ENCODE measurements around the gene ST8SIA6.

The ST8SIA6 gene

DNA sequence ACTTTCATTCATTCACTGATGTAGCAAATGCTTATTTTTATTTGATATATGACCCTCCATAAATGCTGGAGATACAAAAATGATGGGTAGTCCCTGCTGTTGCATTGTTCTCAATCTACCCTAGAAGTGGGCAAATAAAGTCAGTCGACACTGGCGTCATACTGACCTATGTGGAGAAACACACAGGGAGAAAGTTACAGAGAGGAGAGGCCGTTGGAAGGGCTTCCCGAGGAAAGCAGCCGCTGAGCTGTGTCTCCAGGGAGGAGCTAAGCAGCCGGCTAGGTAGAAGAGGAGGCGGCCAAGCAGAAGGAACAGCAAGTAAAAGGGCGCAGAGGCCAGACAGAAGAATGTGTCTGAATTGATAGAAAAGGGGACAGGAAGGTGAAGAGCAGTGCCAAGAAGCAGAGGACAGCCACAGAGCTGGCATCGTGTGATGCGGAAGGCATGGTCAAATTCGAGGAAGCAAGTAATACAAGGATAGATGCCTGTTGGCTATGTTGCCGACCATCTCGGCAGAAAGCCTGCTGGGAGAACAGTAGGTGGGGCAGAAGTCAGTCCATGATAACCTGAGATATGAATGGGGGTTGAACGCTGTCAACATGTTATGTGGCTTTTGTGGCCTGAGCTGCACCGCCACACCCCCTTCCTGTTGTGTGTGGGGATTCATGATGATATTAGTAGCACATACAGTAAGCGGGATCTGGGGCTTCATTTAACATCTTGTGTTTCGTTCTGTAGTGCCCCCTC is 25.9 kb downstream of the ST8SIA6 start:
- TF ChIP-seq, protein P1, sequence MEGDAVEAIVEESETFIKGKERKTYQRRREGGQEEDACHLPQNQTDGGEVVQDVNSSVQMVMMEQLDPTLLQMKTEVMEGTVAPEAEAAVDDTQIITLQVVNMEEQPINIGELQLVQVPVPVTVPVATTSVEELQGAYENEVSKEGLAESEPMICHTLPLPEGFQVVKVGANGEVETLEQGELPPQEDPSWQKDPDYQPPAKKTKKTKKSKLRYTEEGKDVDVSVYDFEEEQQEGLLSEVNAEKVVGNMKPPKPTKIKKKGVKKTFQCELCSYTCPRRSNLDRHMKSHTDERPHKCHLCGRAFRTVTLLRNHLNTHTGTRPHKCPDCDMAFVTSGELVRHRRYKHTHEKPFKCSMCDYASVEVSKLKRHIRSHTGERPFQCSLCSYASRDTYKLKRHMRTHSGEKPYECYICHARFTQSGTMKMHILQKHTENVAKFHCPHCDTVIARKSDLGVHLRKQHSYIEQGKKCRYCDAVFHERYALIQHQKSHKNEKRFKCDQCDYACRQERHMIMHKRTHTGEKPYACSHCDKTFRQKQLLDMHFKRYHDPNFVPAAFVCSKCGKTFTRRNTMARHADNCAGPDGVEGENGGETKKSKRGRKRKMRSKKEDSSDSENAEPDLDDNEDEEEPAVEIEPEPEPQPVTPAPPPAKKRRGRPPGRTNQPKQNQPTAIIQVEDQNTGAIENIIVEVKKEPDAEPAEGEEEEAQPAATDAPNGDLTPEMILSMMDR (IDR thresholded peaks at IDR 0.05; ENCODE audit: control insufficient read depth, extremely low read depth, insufficient read depth), result no peak
- H3K4me3 ChIP-seq (ENCODE audit: low read depth, low read length), result no peak overlapping the region
- DNase-seq (ENCODE audit: low read depth), result no peak

DNA sequence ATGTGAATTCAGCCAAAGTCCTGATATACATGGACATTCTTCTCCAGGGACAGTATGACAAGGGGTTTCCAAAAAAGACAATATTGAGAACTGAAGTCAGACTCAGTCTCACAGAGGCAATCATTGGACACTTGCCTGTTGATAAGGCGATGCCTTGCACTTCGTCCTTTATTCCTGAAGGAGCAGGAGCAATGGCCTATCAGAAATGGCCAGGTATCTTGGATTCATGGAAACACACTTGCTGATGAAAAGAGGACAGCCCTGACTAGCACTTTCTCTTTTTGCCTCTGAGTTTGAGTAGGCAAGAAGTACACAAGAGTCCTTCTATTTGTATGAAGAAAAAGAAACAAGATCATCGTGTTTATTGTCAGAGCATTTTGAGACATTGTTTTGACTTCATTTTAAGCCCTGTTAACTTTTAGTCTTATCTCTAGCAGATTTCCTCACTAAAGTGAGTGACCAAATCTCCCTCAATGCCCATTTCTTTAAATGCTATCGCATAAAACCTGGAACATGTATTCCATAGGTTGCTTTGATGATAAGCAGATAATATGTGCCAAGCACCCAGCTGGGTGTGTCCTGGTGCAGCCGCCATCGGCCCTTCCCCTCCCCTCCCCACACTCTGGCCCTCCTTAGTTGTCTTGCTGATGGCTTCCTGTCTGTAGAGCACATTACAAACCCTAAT is 26.6 kb downstream of the ST8SIA6 start:
- no peak overlapping the region for H3K4me3 ChIP-seq (ENCODE audit: low read depth, low read length)
- TF ChIP-seq, protein P1 (IDR thresholded peaks at IDR 0.05; ENCODE audit: control insufficient read depth, extremely low read depth, insufficient read depth), result no peak
- DNase-seq (ENCODE audit: low read depth), result no peak

DNA sequence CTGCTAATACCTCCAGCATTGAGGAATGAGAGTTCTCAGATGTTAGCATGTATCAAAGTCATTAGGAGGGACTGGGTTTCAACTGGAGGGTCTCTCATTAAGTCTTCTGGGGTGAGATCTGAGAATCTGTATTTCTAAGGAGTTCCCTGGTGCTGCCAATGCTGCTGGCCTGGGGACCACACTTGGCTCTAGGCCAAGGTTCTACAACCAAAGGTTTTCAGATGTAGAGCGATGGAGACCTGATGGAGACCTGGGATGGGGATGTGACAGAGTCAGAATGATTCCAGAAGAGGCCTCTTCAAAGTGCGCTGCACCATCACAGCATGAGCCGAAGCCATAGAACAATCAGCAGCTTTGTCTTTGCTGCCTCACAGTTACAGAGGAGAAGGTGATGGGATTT is 27.2 kb downstream of the ST8SIA6 start:
- DNase-seq (ENCODE audit: low read depth), result no peak
- no peak overlapping the region for H3K4me3 ChIP-seq (ENCODE audit: low read depth, low read length)
- TF ChIP-seq, protein P1 (IDR thresholded peaks at IDR 0.05; ENCODE audit: control insufficient read depth, extremely low read depth, insufficient read depth), result no peak

DNA sequence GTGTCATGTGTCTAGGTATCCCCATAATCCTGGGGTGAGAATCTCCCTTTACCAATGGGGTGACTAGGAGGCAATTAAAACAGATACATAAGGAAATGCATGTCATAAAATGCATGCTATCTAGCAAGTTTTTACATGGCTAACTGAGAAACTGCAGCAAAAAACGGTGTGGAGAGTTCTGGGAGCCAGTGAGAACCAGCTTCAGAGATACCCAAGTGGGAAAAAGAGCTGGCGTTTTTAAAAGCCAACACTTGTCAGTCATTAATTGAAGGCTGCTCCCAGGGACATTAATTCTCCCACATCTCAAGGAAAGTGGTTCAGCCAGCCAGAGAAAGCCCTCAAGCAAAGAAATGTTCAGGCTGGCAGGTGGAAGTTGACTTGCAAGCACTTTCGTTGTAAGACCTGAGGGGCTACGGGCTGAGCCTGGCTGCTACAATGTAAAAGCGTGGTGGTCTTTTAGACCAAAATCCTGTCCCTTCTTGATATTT is 28.1 kb downstream of the ST8SIA6 start:
- TF ChIP-seq, protein P1 (IDR thresholded peaks at IDR 0.05; ENCODE audit: control insufficient read depth, extremely low read depth, insufficient read depth), result no peak
- no peak overlapping the region for H3K4me3 ChIP-seq (ENCODE audit: low read depth, low read length)
- DNase-seq (ENCODE audit: low read depth), result no peak

DNA sequence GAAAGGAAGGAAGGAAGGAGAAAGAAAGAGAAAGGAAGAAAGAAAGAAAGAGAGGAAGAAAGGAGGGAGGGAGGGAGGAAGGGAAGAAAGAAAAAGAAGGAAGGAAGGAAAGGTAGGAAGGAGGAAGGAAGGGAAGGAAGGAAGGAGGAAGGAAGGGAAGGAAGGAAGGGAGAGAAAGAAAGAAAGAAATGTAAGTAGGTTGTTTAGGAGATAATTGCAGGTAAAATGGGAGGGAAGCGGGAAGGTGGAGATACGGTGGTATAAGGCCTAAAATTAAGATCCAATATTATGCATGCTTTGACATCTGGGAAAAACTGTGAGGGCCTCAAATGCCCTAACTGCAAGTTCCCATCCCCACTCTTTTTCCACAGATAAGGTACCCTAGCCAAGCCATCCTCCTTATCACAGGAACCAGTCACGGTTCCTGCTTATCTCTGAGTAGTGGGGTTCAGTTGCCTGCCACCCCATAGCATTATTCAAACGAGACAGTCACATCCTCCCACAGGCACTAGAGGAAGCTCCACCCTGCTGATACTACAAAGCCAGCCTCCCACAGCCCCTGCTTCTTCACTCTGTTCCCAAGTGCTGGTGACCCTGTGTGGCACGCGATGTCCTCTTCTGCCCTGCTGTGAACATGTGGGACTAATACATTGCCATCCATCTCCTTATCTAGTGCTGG is 28.7 kb downstream of the ST8SIA6 start:
- TF ChIP-seq, protein P1 (IDR thresholded peaks at IDR 0.05; ENCODE audit: control insufficient read depth, extremely low read depth, insufficient read depth), result no peak
- no peak for DNase-seq (ENCODE audit: low read depth)
- no peak overlapping the region for H3K4me3 ChIP-seq (ENCODE audit: low read depth, low read length)

DNA sequence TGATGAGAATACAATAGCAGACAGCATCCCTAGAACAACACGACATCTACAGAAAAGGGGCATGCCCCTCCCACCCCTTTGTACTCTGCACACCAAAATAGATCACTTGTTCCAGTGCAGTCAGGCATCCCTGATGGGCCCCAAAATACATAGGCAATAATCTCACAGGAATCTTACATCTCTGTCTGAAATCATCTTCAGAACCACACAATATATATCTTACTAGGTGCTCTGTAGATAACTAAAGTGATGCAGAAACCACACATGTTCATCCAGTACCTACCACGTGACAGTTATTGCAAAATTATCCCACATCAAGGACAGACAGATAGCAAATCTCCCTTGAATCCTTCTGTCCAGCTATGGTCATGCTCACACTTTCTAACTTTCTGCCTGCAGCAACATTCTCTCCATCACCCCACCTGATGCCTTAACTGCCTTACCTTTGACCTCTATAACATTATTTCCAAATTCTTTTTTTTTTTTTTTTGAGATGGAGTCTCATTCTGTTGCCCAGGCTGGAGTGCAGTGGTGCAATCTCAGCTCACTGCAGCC is 30.7 kb downstream of the ST8SIA6 start:
- H3K4me3 ChIP-seq (ENCODE audit: low read depth, low read length), result no peak overlapping the region
- DNase-seq (ENCODE audit: low read depth), result no peak

More for the DNA sequence above, 30.7 kb downstream of the ST8SIA6 start:
- TF ChIP-seq, protein P1 (IDR thresholded peaks at IDR 0.05; ENCODE audit: control insufficient read depth, extremely low read depth, insufficient read depth), result no peak

Data from LNCaP clone FGC (cell line).